ENCODE results near the gene CASP2.

CASP2 gene

DNA sequence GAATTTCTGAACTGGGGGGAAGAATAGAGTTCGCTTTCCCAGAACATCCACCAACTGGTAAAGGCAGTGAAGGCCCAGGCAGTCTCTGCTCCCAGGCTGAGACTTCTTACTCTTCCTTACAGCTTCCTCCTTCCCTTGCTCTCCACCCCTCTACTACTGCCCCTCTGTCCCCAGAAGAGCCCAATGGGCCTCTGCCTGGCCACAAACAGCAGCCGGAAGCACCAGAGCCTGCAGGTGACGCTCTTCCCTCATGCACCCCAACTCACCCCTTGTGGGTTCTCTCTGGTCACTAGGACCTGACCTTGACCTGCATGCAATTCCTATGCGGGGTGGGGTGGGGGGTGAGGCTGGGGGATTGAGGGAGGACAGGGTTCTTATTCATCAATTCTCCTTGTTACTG, 57.9 kb downstream of the CASP2 start:
- TF ChIP-seq, protein P1, sequence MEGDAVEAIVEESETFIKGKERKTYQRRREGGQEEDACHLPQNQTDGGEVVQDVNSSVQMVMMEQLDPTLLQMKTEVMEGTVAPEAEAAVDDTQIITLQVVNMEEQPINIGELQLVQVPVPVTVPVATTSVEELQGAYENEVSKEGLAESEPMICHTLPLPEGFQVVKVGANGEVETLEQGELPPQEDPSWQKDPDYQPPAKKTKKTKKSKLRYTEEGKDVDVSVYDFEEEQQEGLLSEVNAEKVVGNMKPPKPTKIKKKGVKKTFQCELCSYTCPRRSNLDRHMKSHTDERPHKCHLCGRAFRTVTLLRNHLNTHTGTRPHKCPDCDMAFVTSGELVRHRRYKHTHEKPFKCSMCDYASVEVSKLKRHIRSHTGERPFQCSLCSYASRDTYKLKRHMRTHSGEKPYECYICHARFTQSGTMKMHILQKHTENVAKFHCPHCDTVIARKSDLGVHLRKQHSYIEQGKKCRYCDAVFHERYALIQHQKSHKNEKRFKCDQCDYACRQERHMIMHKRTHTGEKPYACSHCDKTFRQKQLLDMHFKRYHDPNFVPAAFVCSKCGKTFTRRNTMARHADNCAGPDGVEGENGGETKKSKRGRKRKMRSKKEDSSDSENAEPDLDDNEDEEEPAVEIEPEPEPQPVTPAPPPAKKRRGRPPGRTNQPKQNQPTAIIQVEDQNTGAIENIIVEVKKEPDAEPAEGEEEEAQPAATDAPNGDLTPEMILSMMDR (IDR thresholded peaks at IDR 0.05; ENCODE audit: borderline replicate concordance, insufficient read depth, low read depth, low read length): no peak
- no peak overlapping the region for H3K4me3 ChIP-seq (ENCODE audit: low read depth, low read length)

DNA sequence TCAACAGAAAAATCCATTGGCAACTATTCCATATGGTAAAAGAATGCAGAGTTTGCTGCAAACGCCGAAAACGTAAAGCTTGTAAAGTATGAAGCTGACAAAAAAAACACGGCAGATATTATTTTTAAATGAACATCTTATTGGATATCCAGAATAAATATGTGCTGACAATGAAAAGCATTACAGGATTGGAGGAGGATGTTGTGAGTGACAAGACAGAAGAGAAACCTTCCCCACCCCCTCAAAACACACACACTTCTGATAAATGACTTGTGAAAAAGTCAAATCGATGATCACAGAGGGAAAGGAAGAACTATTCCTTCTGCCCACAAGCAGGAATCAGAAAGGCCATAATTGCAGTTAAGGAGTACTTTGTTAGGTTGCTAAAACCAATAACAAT, 59.8 kb downstream of the CASP2 start:
- H3K4me3 ChIP-seq (ENCODE audit: low read depth, low read length): no peak overlapping the region
- TF ChIP-seq, protein P1 (IDR thresholded peaks at IDR 0.05; ENCODE audit: borderline replicate concordance, insufficient read depth, low read depth, low read length): no peak

DNA sequence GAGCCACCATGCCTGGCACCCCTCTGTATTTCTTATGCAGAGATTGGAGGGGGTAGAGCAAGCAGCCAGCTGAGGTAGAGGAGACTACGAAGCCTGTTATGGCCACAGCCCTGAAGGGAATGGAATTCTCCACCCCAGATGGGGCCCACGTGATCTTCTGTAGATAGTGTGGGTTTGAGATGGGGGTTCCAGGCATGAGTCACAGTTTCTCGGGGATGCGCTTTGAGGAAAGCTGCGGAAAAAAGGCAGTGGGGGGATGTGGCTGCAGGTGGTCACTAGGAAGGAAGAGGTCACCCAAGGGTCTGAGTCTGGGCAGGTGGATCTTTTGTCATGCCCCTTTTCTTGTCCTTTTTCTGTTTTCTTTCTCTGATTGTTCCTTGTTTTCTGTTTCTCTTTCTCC, 62.9 kb downstream of the CASP2 start:
- H3K4me3 ChIP-seq (ENCODE audit: low read depth, low read length): no peak overlapping the region
- TF ChIP-seq, protein P1 (IDR thresholded peaks at IDR 0.05; ENCODE audit: borderline replicate concordance, insufficient read depth, low read depth, low read length): no peak

DNA sequence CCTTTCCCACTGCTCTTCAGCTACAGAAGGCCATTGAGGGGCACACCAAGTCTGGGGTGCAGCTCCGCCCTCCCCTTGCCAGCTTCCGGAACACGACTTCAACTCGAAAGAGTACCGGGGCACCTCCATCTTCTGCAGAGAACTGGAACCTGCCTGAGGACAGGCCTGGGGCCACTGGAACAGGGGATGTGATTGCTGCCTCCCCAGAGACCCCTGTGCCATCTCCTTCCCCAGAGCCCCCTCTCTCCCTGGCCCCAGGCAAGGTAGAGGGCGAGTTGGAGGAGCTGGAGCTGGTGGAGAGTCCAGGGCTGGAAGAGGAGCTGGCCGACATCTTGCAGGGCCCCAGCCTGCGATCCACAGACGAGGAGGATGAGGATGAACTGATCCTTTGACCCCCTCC, 63.4 kb downstream of the CASP2 start:
- no peak overlapping the region for H3K4me3 ChIP-seq (ENCODE audit: low read depth, low read length)
- TF ChIP-seq, protein P1 (IDR thresholded peaks at IDR 0.05; ENCODE audit: borderline replicate concordance, insufficient read depth, low read depth, low read length): no peak

DNA sequence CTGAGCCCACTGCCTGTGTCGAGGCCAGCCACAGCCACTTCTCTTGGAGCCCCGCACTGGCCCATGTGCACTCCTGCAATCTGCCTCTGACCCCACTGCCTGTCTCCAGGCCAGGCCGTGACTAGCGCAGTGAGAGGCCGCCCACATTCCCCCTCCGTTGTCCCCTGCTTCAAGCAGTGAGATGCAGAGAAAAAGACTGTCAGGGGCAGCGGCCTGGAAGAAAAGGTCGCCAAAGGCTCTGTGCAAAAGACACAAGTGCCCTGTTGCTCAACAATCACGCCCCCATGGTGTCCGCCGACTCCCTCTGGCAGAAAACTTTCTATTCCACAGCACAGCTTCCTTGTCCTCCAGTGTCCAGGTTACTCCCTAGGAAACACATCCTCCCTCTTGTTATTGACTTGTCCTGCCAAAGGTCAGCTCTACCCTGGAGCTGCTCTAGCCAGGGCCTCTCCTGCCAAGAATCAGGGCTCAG, 64.4 kb downstream of the CASP2 start:
- TF ChIP-seq, protein P1 (IDR thresholded peaks at IDR 0.05; ENCODE audit: borderline replicate concordance, insufficient read depth, low read depth, low read length): no peak
- H3K4me3 ChIP-seq (ENCODE audit: low read depth, low read length): no peak overlapping the region

DNA sequence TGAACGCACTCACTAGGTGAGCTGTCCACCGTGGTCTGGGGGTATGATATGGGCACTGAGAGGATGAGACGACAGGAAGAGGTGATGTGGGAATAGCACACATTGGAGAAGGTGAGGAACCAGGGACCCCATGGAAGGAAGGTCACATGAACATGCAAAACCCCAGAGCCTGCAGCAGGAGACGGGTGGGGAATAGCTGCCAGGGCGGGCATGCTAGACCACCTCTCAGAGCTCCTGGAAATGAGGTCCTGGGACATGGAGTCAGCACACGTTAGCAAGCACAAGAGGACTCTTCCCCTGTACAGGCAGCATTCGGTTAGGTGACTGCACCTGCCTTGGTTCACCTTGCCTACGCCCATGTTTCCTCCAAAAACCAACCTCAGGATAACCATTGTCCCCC, 66.2 kb downstream of the CASP2 start:
- TF ChIP-seq, protein P1 (IDR thresholded peaks at IDR 0.05; ENCODE audit: borderline replicate concordance, insufficient read depth, low read depth, low read length): no peak
- no peak overlapping the region for H3K4me3 ChIP-seq (ENCODE audit: low read depth, low read length)

DNA sequence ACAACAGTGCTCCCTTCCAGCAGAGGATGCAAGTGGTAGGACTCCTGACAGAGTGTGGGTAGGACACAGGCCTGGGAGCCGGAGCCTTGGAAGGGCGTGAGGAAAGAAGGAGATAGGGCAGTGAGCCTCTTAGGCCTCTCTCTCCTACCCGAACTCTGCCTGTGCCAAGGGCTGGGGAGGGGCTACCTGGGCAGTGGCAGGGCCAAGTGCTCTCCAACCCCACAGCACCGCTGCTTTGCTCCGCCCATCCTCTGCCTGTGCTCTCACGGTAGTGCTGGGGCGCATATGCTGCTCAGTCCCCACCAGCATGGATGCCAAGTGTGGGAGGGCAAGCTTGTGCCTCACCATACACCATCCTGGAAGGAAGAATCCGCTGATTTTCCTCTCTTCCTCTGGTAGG, 66.8 kb downstream of the CASP2 start:
- no peak overlapping the region for H3K4me3 ChIP-seq (ENCODE audit: low read depth, low read length)
- TF ChIP-seq, protein P1 (IDR thresholded peaks at IDR 0.05; ENCODE audit: borderline replicate concordance, insufficient read depth, low read depth, low read length): no peak
